GM12878 (cell line): ENCODE data around the gene SCN10A.

Source experiments
- CHD4 ChIP-seq: fragments of 200-600 bp; sonication (generic); IDR thresholded peaks from 2 replicates; pipeline ENCODE4 v1.6.1; 2016; ENCODE audit warnings: mild to moderate bottlenecking
- CTCF ChIP-seq, 3 experiments: IDR thresholded peaks in 2 of 3; conservative IDR thresholded peaks in 1 of 3; 2 replicates each; pipeline ENCODE4 v1.5.1; 2011; ENCODE audit warnings: low read depth in 3 of 3, low read length in 3 of 3, mild to moderate bottlenecking in 3 of 3, control low read depth in 2 of 3, moderate library complexity in 2 of 3, inconsistent platforms in 1 of 3, mixed read lengths in 1 of 3; ENCODE audit not compliant: control insufficient read depth in 2 of 3, insufficient read depth in 1 of 3; ENCODE audit errors: extremely low read depth in 1 of 3
- HDAC6 ChIP-seq: fragments of 200-600 bp; sonication (generic); IDR thresholded peaks from one replicate; pipeline ENCODE4 v1.8.0; 2017; ENCODE audit warnings: antibody characterized with exemption; ENCODE audit not compliant: unreplicated experiment
- JUND ChIP-seq: IDR thresholded peaks from 2 replicates; pipeline ENCODE4 v1.6.1; 2012; ENCODE audit warnings: low read depth, mild to moderate bottlenecking, low read length, improper control_type of control experiment, moderate library complexity
- RAD51 ChIP-seq: fragments of 450-650 bp; IDR thresholded peaks from 2 replicates; pipeline ENCODE4 v1.6.1; 2016; ENCODE audit warnings: moderate library complexity, mild to moderate bottlenecking, inconsistent platforms
- RCOR1 ChIP-seq: conservative IDR thresholded peaks from 2 replicates; pipeline ENCODE4 v1.6.1; 2012; ENCODE audit warnings: low read depth, low read length, improper control_type of control experiment
- SIX5 ChIP-seq: IDR thresholded peaks from 2 replicates; pipeline ENCODE4 v1.6.1; 2011; ENCODE audit warnings: mild to moderate bottlenecking, low read depth, low read length, moderate library complexity; ENCODE audit not compliant: severe bottlenecking
- SP1 ChIP-seq: IDR thresholded peaks from one replicate; pipeline ENCODE4 v1.6.1; 2011; ENCODE audit warnings: low read depth, low read length
- SREBF2 ChIP-seq: IDR thresholded peaks from 2 replicates; pipeline ENCODE4 v1.6.1; 2012; ENCODE audit warnings: mild to moderate bottlenecking, low read length
- ZSCAN29 ChIP-seq: fragments of 450-650 bp; IDR thresholded peaks from 2 replicates; pipeline ENCODE4 v1.6.1; 2017; ENCODE audit warnings: mild to moderate bottlenecking, moderate library complexity

DNA sequence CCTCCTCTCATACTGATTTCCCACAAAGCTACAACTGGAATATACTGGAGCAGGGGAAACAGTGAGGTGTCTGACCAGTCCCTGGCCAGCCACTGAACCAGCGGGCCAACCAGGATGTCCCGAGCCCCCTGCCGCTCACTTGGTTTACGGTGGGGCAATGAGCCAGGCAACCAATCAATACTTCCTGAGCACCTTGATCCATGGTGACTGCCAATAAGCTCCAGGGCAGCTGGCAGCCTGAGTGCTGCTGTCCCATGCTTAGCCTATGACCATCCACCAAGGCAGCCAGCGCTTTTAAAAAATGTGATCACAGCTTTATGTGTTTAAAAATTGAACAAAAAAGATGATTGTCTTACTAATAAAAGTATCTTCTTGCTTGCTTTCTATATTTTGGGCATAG lies 4.2 kb downstream of the SCN10A start:
- TF ChIP-seq SIX5 (no peak), SP1 (no peak), RCOR1 (no peak), ZSCAN29 (no peak), CTCF (IDR thresholded peaks at IDR 0.05 in 2 of 3, conservative IDR thresholded peaks at IDR 0.05 in 1 of 3; ENCODE audit: control insufficient read depth in 2 of 3, extremely low read depth in 1 of 3, insufficient read depth in 1 of 3, low read depth in 3 of 3, low read length in 3 of 3) (no peak), CHD4 (no peak), RAD51 (no peak), SREBF2 (no peak), JUND (no peak), HDAC6 (no peak)
